Daoy (cell line): ENCODE data around the gene KSR2. TPM values are rescaled to one million over a fixed set of nuclear protein-coding genes. Genes with fewer than 3 reads are reported as not detected.
A peak's percentile ranks its signal among the peaks of the same experiment; 100 is the strongest.

Source experiments
- DNase-seq: peaks from one replicate; pipeline ENCODE4 v3.0.0-alpha.2; 2015; ENCODE audit warnings: low read depth
- total RNA-seq: library from RNA; depleted of rRNA; stranded (reverse); fragments of >200 nt; shearing (Covaris generic); gene quantifications from 2 replicates; pipeline ENCODE4 v1.2.3, GENCODE V29; 2014

The KSR2 gene
- total RNA-seq, 1 experiment from 2014 or later, result 0.29 TPM

GRCh38 chr12:117533687-117534086 lies 435.1 kb downstream of the KSR2 start:
- DNase-seq, result no peak

GRCh38 chr12:117530796-117531195 lies 438.0 kb downstream of the KSR2 start:
- DNase-seq, result no peak

GRCh38 chr12:117528538-117528937 lies 440.3 kb downstream of the KSR2 start:
- no peak for DNase-seq

- no peak for DNase-seq
These were observed 441.3 kb downstream of the KSR2 start for GRCh38 chr12:117527479-117527855.

- DNase-seq, result no peak
These were observed 441.9 kb downstream of the KSR2 start for GRCh38 chr12:117526757-117527478.

- DNase-seq, result no peak
These were observed 443.0 kb downstream of the KSR2 start for GRCh38 chr12:117525766-117526165.

GRCh38 chr12:117524806-117525205 lies 444.0 kb downstream of the KSR2 start:
- no peak for DNase-seq

- DNase-seq, result no peak
These were observed 444.8 kb downstream of the KSR2 start for GRCh38 chr12:117523971-117524370.

- no peak for DNase-seq
These were observed 446.2 kb downstream of the KSR2 start for GRCh38 chr12:117522559-117522958.

GRCh38 chr12:117521867-117522266 lies 446.9 kb downstream of the KSR2 start:
- DNase-seq, result no peak

GRCh38 chr12:117521346-117521745 lies 447.4 kb downstream of the KSR2 start:
- no peak for DNase-seq

- peak; percentile 27 for DNase-seq
These were observed 450.1 kb downstream of the KSR2 start for GRCh38 chr12:117518594-117519270.

- no peak for DNase-seq
These were observed 451.5 kb downstream of the KSR2 start for GRCh38 chr12:117517219-117517739.

GRCh38 chr12:117516034-117516433 lies 452.8 kb downstream of the KSR2 start:
- DNase-seq, result no peak

GRCh38 chr12:117514016-117514415 lies 454.8 kb downstream of the KSR2 start:
- no peak for DNase-seq

GRCh38 chr12:117513353-117513752 lies 455.4 kb downstream of the KSR2 start:
- no peak for DNase-seq

- no peak for DNase-seq
These were observed 460.3 kb downstream of the KSR2 start for GRCh38 chr12:117508468-117508867.

GRCh38 chr12:117507548-117507947 lies 461.2 kb downstream of the KSR2 start:
- DNase-seq, result no peak

GRCh38 chr12:117506333-117506732 lies 462.5 kb downstream of the KSR2 start:
- no peak for DNase-seq

- DNase-seq, result no peak
These were observed 466.2 kb downstream of the KSR2 start for GRCh38 chr12:117502633-117503032.

- DNase-seq, result no peak
These were observed 466.6 kb downstream of the KSR2 start for GRCh38 chr12:117502233-117502632.

GRCh38 chr12:117501076-117501869 lies 467.5 kb downstream of the KSR2 start:
- DNase-seq, result no peak
